ENCODE results near the gene GAN. TPM values are rescaled to one million over a fixed set of nuclear protein-coding genes. Genes with fewer than 3 reads are reported as not detected.

The GAN gene
- total RNA-seq, 1 experiment from 2014 or later, result 25.4 TPM

DNA sequence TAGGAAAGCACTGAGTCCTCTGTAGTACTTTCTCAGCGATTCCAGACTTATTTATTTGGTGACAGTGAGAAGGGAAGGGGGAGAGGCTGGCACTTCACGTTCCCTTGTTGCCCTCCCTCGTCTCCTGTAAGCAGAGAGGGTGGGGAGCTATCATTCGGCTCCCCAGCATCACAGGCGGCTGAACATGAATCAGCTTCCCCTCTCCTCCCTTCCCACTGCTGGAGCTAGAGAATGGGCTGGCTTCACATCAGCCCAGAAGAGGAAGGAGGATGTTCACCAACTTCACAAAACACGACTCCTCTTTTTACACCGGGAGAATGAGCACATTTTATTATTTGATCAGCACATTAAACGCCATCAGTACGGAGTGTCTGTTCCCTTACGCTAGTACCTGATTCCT lies 123.1 kb downstream of the GAN start:
- ChIA-PET POLR2A (no interaction called here), CTCF (no interaction called here)
- no peak for ATAC-seq
- Mint-ChIP-seq H3K4me3 (no peak overlapping the region), H3K36me3 (no peaks in the 10 kb centered on the region), H3K9me3 (no peaks in the 10 kb centered on the region), H3K27me3 (ENCODE audit: low read depth) (peaks cover 14% of the 10 kb centered on the region), H3K4me1 (peaks cover 7% of the 10 kb centered on the region), H3K27ac (peak overlapping the region; percentile 23; the same call in 1 of the 2 replicates)
- DNase-seq (ENCODE audit: low spot score), result no peak
- TF ChIP-seq AFF4 (CRISPR knock-in tag; IDR thresholded peaks at IDR 0.05; ENCODE audit: borderline replicate concordance), result no peak
- no peak for TF ChIP-seq SOX15 (CRISPR knock-in tag; IDR thresholded peaks at IDR 0.05)
- TF ChIP-seq RELA (CRISPR knock-in tag; IDR thresholded peaks at IDR 0.05; ENCODE audit: borderline replicate concordance), result no peak
- no peak for TF ChIP-seq E2F5 (CRISPR knock-in tag; IDR thresholded peaks at IDR 0.05)
- no peak for TF ChIP-seq NR3C1 (CRISPR knock-in tag; conservative IDR thresholded peaks at IDR 0.05; ENCODE audit: low read depth)
- TF ChIP-seq NR1H2 (CRISPR knock-in tag; IDR thresholded peaks at IDR 0.05), result no peak
- no peak for TF ChIP-seq FOXK1 (CRISPR knock-in tag; IDR thresholded peaks at IDR 0.05)
- TF ChIP-seq, protein P1, sequence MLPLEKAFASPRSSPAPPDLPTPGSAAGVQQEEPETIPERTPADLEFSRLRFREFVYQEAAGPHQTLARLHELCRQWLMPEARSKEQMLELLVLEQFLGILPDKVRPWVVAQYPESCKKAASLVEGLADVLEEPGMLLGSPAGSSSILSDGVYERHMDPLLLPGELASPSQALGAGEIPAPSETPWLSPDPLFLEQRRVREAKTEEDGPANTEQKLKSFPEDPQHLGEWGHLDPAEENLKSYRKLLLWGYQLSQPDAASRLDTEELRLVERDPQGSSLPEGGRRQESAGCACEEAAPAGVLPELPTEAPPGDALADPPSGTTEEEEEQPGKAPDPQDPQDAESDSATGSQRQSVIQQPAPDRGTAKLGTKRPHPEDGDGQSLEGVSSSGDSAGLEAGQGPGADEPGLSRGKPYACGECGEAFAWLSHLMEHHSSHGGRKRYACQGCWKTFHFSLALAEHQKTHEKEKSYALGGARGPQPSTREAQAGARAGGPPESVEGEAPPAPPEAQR (CRISPR knock-in tag; IDR thresholded peaks at IDR 0.05), result no peak
- no peak for TF ChIP-seq ZNF281 (CRISPR knock-in tag; IDR thresholded peaks at IDR 0.05)
- TF ChIP-seq, protein P2, sequence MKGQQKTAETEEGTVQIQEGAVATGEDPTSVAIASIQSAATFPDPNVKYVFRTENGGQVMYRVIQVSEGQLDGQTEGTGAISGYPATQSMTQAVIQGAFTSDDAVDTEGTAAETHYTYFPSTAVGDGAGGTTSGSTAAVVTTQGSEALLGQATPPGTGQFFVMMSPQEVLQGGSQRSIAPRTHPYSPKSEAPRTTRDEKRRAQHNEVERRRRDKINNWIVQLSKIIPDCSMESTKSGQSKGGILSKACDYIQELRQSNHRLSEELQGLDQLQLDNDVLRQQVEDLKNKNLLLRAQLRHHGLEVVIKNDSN (CRISPR knock-in tag; IDR thresholded peaks at IDR 0.05), result no peak
- no peak for TF ChIP-seq SMAD4 (CRISPR knock-in tag; IDR thresholded peaks at IDR 0.05)
- no peak for TF ChIP-seq E2F1 (CRISPR knock-in tag; IDR thresholded peaks at IDR 0.05)
- TF ChIP-seq FOXP4 (CRISPR knock-in tag; IDR thresholded peaks at IDR 0.05), result no peak
- TF ChIP-seq NR2C2 (CRISPR knock-in tag; IDR thresholded peaks at IDR 0.05), result no peak
- no peak for TF ChIP-seq ZNF232 (CRISPR knock-in tag; IDR thresholded peaks at IDR 0.05)

Other genes with a start within 250 kb of the GAN start
- gene C16orf46, start 237.7 kb upstream of the GAN start, total RNA-seq (2021), result 1.1 to 1.3 TPM (median 1.2 TPM) in 3 replicates
- gene GCSH, start 218.6 kb upstream of the GAN start, total RNA-seq (2021), result 95.9 to 97.1 TPM (median 96.4 TPM) in 3 replicates
- 0.15 to 0.23 TPM (median 0.23 TPM) in 3 replicates for gene BCO1, start 76.3 kb upstream of the GAN start, total RNA-seq (2021)
- gene CMIP, start 129.8 kb downstream of the GAN start, total RNA-seq (2021), result 57.0 to 63.7 TPM (median 59.6 TPM) in 3 replicates